Neural cell (in vitro differentiated cells): Measurements from ENCODE around the gene CAMK2G. TPM values are rescaled to one million over a fixed set of nuclear protein-coding genes. Genes with fewer than 3 reads are reported as not detected.
A peak's percentile ranks its signal among the peaks of the same experiment; 100 is the strongest.

ENCODE experiments used
- H2AFZ ChIP-seq: fragments of 200-600, 300-800 bp; sonication (generic), shearing (Covaris generic); 2 replicates; pipeline ENCODE4 v1.6.0; 2014; ENCODE audit warnings: low read depth, mild to moderate bottlenecking, antibody characterized with exemption, low read length, moderate library complexity
- H3F3A ChIP-seq: fragments of 200-600 bp; shearing (Covaris generic); 2 replicates; pipeline ENCODE4 v1.6.1; 2016; ENCODE audit warnings: mild to moderate bottlenecking, moderate library complexity, mixed read lengths, antibody characterized with exemption, low read length; ENCODE audit not compliant: insufficient read depth, poor library complexity, severe bottlenecking
- H3K27ac ChIP-seq: fragments of 200-600, 300-800 bp; sonication (generic), shearing (Covaris generic); 2 replicates; pipeline ENCODE4 v1.5.1; 2014; ENCODE audit warnings: mild to moderate bottlenecking, low read length, moderate library complexity
- H3K27me3 ChIP-seq: fragments of 300-800, 200-600 bp; sonication (generic), shearing (Covaris generic); 2 replicates; pipeline ENCODE4 v1.6.0; 2014; ENCODE audit warnings: mild to moderate bottlenecking, low read depth, low read length, moderate library complexity; ENCODE audit not compliant: insufficient read depth
- H3K36me3 ChIP-seq: fragments of 300-800, 200-600 bp; sonication (generic), shearing (Covaris generic); 2 replicates; pipeline ENCODE4 v1.5.1; 2014; ENCODE audit warnings: mild to moderate bottlenecking, antibody characterized with exemption, low read length, moderate library complexity; ENCODE audit not compliant: insufficient read depth
- H3K4me2 ChIP-seq: fragments of 300-800, 200-600 bp; sonication (generic), shearing (Covaris generic); 2 replicates; pipeline ENCODE4 v1.6.0; 2014; ENCODE audit warnings: mild to moderate bottlenecking, low read length
- H3K4me3 ChIP-seq: fragments of 300-800, 200-600 bp; sonication (generic), shearing (Covaris generic); 2 replicates; pipeline ENCODE4 v1.5.1; 2014; ENCODE audit warnings: mild to moderate bottlenecking, low read length, moderate library complexity
- H3K79me2 ChIP-seq: fragments of 200-600 bp; shearing (Covaris generic); replicated peaks from 2 replicates; pipeline ENCODE4 v1.6.0; 2014; ENCODE audit warnings: mild to moderate bottlenecking, low read length, moderate library complexity; ENCODE audit not compliant: insufficient read depth
- H3K9ac ChIP-seq: fragments of 300-800, 200-600 bp; sonication (generic), shearing (Covaris generic); 2 replicates; pipeline ENCODE4 v1.6.1; 2016; ENCODE audit warnings: mild to moderate bottlenecking, low read length, mixed read lengths
- H3K9me2 ChIP-seq: fragments of 200-600 bp; shearing (Covaris generic); 2 replicates; pipeline ENCODE4 v1.6.1; 2016; ENCODE audit warnings: mild to moderate bottlenecking, low read length, mixed read lengths; ENCODE audit not compliant: insufficient read depth
- H3K9me3 ChIP-seq: fragments of 200-600, 300-800 bp; sonication (generic), shearing (Covaris generic); 2 replicates; pipeline ENCODE4 v1.6.1; 2016; ENCODE audit warnings: mild to moderate bottlenecking, mixed run types, low read length, moderate library complexity, mixed read lengths
- H4K20me1 ChIP-seq: fragments of 200-600 bp; shearing (Covaris generic); 2 replicates; pipeline ENCODE4 v1.6.1; 2016; ENCODE audit warnings: mild to moderate bottlenecking, mixed run types; ENCODE audit not compliant: insufficient read depth
- EP300 ChIP-seq: fragments of 450-650 bp; conservative IDR thresholded peaks from 2 replicates; pipeline ENCODE4 v1.6.1; 2014; ENCODE audit warnings: antibody characterized with exemption, mild to moderate bottlenecking, moderate library complexity; ENCODE audit not compliant: poor library complexity, severe bottlenecking
- EZH2 ChIP-seq: fragments of 200-600, 300-800 bp; shearing (Covaris generic), sonication (generic); IDR thresholded peaks from 2 replicates; pipeline ENCODE4 v1.6.1; 2014; ENCODE audit warnings: antibody characterized with exemption, low read length, borderline replicate concordance, mild to moderate bottlenecking; ENCODE audit not compliant: insufficient read depth, poor library complexity, severe bottlenecking
- MXI1 ChIP-seq: fragments of 450-650 bp; conservative IDR thresholded peaks from 2 replicates; pipeline ENCODE4 v1.6.1; 2014; ENCODE audit warnings: antibody characterized with exemption, mild to moderate bottlenecking; ENCODE audit not compliant: poor library complexity, severe bottlenecking
- POLR2AphosphoS5 ChIP-seq: IDR thresholded peaks from 2 replicates; pipeline ENCODE4 v1.6.1; 2012
- RAD21 ChIP-seq: fragments of 450-650 bp; conservative IDR thresholded peaks from 2 replicates; pipeline ENCODE4 v1.6.1; 2014; ENCODE audit warnings: antibody characterized with exemption, mild to moderate bottlenecking, moderate library complexity
- SMC3 ChIP-seq: fragments of 450-650 bp; conservative IDR thresholded peaks from 2 replicates; pipeline ENCODE4 v1.6.1; 2014; ENCODE audit warnings: antibody characterized with exemption, mild to moderate bottlenecking, moderate library complexity; ENCODE audit not compliant: poor library complexity
- TAF1 ChIP-seq: IDR thresholded peaks from 2 replicates; pipeline ENCODE4 v1.6.1; 2012; ENCODE audit warnings: low read depth
- polyA plus RNA-seq: library from polyadenylated mRNA; depleted of rRNA; stranded (reverse); fragments of >200 nt; gene quantifications from 2 replicates; pipeline ENCODE4 v1.2.3, GENCODE V29; 2014
- TF ChIP-seq, protein P1 (sequence below): IDR thresholded peaks from 2 replicates; pipeline ENCODE4 v1.6.1; 2012; ENCODE audit warnings: borderline replicate concordance
- TF ChIP-seq, protein P2 (sequence below): fragments of 450-650 bp; IDR thresholded peaks from 2 replicates; pipeline ENCODE4 v1.5.1; 2014; ENCODE audit warnings: antibody characterized with exemption, mild to moderate bottlenecking, moderate library complexity; ENCODE audit not compliant: poor library complexity, severe bottlenecking

The CAMK2G gene
- polyA plus RNA-seq, 1 donor from 2014 or later: 55.4 TPM

DNA sequence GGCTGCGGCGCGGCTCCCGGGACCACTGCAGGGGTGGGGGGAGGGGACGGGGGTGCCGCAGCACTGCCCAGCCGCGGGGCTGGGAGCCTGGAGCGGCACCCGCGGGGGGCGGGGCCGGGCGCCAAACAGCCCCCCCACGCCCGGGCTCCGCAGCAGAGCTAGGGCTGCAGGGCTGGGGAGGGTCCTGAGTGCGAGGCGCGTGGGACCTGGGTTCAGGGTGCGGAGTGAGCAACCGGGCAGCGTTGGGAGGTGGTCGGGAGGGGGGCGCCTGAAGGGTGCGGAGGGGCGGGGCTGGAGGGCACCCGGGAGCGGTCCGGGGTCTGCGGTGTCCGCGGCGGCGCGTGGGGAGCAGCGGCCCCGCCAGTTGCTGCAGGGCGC is 528 bp downstream of the CAMK2G start:
- no peaks in the 10 kb centered on the region for H3K27me3 ChIP-seq
- peak overlapping the region; percentile 69 for H3K9ac ChIP-seq
- no peaks in the 10 kb centered on the region for H3K79me2 ChIP-seq
- H3K27ac ChIP-seq: no peak overlapping the region
- no peaks in the 10 kb centered on the region for H4K20me1 ChIP-seq
- H3K4me2 ChIP-seq: no peak overlapping the region
- no peaks in the 10 kb centered on the region for H3K36me3 ChIP-seq
- no peaks in the 10 kb centered on the region for H3K9me3 ChIP-seq
- TF ChIP-seq POLR2AphosphoS5: no peak
- peak overlapping the region; percentile 76 for H3K4me3 ChIP-seq
- H3K9me2 ChIP-seq: no peaks in the 10 kb centered on the region
- no peaks in the 10 kb centered on the region for H3F3A ChIP-seq
- no peak overlapping the region for H2AFZ ChIP-seq

DNA sequence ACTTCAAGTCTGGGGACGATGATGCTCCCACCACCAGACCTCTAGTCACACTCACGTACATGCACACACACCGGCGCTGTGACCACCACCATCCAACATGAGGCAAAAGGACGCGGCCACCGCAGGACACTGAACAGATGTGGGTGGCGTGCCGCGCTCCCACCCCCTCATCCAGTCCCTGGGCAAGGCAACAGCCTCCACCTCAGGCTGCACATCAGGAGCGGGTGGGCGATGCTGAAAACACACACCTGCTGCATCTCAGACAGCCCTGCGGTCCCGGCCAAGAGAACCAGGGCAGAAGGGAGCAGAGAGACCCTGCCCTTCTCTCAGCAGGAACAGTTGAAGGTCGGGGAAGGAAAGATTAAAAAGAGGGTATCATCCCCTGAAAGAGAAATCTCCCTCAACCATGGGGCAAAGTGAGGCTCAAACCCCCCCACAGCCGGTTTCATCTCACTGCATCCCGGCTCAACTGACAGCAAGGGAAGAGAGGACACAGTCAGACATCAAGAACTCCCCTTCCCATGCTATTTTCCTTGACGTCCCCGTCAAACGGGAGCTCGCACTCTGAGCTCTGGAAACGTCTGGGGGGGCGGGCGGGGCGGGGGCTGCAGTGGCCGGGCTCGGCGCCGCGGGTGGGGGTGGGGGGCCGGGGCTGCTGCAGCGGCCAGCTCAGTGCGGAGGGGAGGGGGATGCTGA is 1.1 kb downstream of the CAMK2G start:
- Histone ChIP-seq H2AFZ (no peak overlapping the region), H3K36me3 (no peaks in the 10 kb centered on the region), H3K4me3 (peak overlapping the region; percentile 63), H3F3A (no peaks in the 10 kb centered on the region), H3K79me2 (no peaks in the 10 kb centered on the region), H3K9me3 (no peaks in the 10 kb centered on the region), H3K27ac (no peak overlapping the region), H3K9me2 (no peaks in the 10 kb centered on the region), H3K9ac (peak overlapping the region; percentile 26), H3K4me2 (peak overlapping the region; percentile 51), H3K27me3 (no peaks in the 10 kb centered on the region), H4K20me1 (no peaks in the 10 kb centered on the region)
- TF ChIP-seq EZH2: no peak
- TF ChIP-seq POLR2AphosphoS5: no peak
- TF ChIP-seq EP300: no peak
- TF ChIP-seq, protein P1, sequence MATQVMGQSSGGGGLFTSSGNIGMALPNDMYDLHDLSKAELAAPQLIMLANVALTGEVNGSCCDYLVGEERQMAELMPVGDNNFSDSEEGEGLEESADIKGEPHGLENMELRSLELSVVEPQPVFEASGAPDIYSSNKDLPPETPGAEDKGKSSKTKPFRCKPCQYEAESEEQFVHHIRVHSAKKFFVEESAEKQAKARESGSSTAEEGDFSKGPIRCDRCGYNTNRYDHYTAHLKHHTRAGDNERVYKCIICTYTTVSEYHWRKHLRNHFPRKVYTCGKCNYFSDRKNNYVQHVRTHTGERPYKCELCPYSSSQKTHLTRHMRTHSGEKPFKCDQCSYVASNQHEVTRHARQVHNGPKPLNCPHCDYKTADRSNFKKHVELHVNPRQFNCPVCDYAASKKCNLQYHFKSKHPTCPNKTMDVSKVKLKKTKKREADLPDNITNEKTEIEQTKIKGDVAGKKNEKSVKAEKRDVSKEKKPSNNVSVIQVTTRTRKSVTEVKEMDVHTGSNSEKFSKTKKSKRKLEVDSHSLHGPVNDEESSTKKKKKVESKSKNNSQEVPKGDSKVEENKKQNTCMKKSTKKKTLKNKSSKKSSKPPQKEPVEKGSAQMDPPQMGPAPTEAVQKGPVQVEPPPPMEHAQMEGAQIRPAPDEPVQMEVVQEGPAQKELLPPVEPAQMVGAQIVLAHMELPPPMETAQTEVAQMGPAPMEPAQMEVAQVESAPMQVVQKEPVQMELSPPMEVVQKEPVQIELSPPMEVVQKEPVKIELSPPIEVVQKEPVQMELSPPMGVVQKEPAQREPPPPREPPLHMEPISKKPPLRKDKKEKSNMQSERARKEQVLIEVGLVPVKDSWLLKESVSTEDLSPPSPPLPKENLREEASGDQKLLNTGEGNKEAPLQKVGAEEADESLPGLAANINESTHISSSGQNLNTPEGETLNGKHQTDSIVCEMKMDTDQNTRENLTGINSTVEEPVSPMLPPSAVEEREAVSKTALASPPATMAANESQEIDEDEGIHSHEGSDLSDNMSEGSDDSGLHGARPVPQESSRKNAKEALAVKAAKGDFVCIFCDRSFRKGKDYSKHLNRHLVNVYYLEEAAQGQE: no peak
- TF ChIP-seq RAD21: no peak
- TF ChIP-seq MXI1: no peak
- TF ChIP-seq, protein P2, sequence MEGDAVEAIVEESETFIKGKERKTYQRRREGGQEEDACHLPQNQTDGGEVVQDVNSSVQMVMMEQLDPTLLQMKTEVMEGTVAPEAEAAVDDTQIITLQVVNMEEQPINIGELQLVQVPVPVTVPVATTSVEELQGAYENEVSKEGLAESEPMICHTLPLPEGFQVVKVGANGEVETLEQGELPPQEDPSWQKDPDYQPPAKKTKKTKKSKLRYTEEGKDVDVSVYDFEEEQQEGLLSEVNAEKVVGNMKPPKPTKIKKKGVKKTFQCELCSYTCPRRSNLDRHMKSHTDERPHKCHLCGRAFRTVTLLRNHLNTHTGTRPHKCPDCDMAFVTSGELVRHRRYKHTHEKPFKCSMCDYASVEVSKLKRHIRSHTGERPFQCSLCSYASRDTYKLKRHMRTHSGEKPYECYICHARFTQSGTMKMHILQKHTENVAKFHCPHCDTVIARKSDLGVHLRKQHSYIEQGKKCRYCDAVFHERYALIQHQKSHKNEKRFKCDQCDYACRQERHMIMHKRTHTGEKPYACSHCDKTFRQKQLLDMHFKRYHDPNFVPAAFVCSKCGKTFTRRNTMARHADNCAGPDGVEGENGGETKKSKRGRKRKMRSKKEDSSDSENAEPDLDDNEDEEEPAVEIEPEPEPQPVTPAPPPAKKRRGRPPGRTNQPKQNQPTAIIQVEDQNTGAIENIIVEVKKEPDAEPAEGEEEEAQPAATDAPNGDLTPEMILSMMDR: no peak
- TF ChIP-seq TAF1: no peak
- TF ChIP-seq SMC3: no peak
